Lower leg skin (tissue), 4 donors: ENCODE data around the gene FA2H. TPM values are rescaled to one million over a fixed set of nuclear protein-coding genes. Genes with fewer than 3 reads are reported as not detected.
"Not testable (repeated sequence)": the region's sequence is repeated elsewhere in the genome, so short reads cannot be mapped to it uniquely, and the experiment has no call there.

Experiments
- DNase-seq, 2 donors: peaks; one replicate each; pipeline ENCODE4 v3.0.0-alpha.2; 2019; ENCODE audit warnings: low spot score in 2 of 2
- H3K4me3 ChIP-seq: fragments of 200-600 bp; sonication (generic); 2 replicates; pipeline ENCODE4 v1.5.1; 2017; ENCODE audit warnings: mild to moderate bottlenecking, low read depth; ENCODE audit not compliant: poor library complexity, severe bottlenecking
- CTCF ChIP-seq, 3 donors: fragments of 450-650 bp; IDR thresholded peaks; one replicate each; pipeline ENCODE4 v1.5.1; 2016; ENCODE audit warnings: antibody characterized with exemption in 3 of 3, mild to moderate bottlenecking in 3 of 3, moderate library complexity in 2 of 3
- POLR2A ChIP-seq, 2 donors: fragments of 450-650 bp; IDR thresholded peaks; one replicate each; pipeline ENCODE4 v1.6.1; 2016 to 2017; ENCODE audit warnings: antibody characterized with exemption in 2 of 2, mild to moderate bottlenecking in 1 of 2, moderate library complexity in 1 of 2
- WGBS, 2 donors: methylation state at CpG; one replicate each; pipeline ENCODE4 v1.1.5; 2018; 5-methylcytosine and 5-hydroxymethylcytosine counted together
- intact Hi-C: fragments of 100-400 bp; cut with DNase I; formaldehyde crosslinking; loops from one replicate; pipeline ENCODE4 v1.15.0; 2023; ENCODE audit warnings: low total_unique reads
- total RNA-seq, 4 donors: library from RNA; depleted of rRNA; stranded (reverse); fragments of >200 nt; gene quantifications; one replicate each; pipeline ENCODE4 v1.1.0, GENCODE V29; 2016

Gene FA2H
- total RNA-seq, 4 donors from 2014 or later = 4.5 to 13.7 (median 7.7) TPM

DNA sequence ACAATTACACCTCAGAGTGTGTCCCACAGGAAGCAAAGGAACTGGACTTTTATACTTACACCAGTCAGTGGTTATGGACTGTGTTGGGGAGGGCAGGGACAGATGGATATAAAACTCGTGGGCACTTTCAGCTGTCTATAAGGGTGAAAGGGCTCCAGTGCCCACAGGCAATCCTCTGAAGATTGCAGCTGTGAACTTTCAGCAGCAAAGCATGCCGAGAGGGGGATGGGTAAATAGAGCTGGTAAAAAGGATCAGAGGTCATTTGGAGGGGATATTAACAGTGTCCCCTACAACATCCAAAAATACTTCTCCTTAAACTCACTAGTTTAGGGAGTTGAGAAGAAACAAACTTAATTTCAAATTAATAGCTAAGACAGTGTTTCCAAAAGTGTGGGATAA lies 94.6 kb downstream of the FA2H start:
- 51 to 55% methylated on average over 2 of the region's 2 CpGs for WGBS, 2 donors
- intact Hi-C loops = no loop called here
- H3K4me3 ChIP-seq = no peak overlapping the region
- DNase-seq = no peak
- TF ChIP-seq CTCF (IDR thresholded peaks at IDR 0.05) = no peak
- TF ChIP-seq POLR2A (IDR thresholded peaks at IDR 0.05) = no peak

GRCh38 chr16:74677868-74678267 lies 96.8 kb downstream of the FA2H start:
- H3K4me3 ChIP-seq = no peak overlapping the region
- TF ChIP-seq POLR2A (IDR thresholded peaks at IDR 0.05) (no peak), CTCF (IDR thresholded peaks at IDR 0.05) (no peak)
- intact Hi-C loops = no loop called here
- no peak for DNase-seq
- whole genome bisulfite sequencing, 2 donors = 98 to 100% methylated on average over 4 of the region's 4 CpGs

- intact Hi-C loops = no loop called here
- DNase-seq = no peak
- no peak overlapping the region for H3K4me3 ChIP-seq
- 90 to 98% methylated on average over 3 of the region's 3 CpGs for WGBS, 2 donors
- TF ChIP-seq POLR2A (IDR thresholded peaks at IDR 0.05) = no peak
- TF ChIP-seq CTCF (IDR thresholded peaks at IDR 0.05) = no peak
Measured at GRCh38 chr16:74673876-74674275, 100.7 kb downstream of the FA2H start.

DNA sequence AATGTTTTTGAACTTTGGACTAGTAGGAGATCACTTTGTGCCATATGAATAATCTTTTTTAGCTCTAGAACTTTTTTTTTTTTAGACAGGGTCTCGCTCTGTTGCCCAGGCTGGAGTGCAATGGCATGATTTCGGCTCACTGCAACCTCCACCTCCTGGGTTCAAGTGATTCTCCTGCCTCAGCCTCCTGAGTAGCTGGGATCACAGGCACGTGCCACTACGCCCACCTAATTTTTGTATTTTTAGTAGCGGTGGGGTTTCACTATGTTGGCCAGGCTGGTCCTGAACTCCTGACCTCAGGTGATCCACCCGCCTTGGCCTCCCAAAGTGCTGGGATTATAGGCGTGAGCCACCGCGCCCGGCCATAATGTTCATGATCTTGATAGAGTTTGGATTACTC lies 105.7 kb downstream of the FA2H start:
- H3K4me3 ChIP-seq, intact Hi-C loops, DNase-seq: not testable (repeated sequence)
- 95 to 96% methylated on average over 10 of the region's 10 CpGs for WGBS, 2 donors

GRCh38 chr16:74667255-74667700 lies 107.3 kb downstream of the FA2H start:
- DNase-seq = no peak

More at GRCh38 chr16:74667255-74667700, 107.3 kb downstream of the FA2H start:
- intact Hi-C loops = no loop called here
- 0 to 2% methylated on average over 23 of the region's 23 CpGs for WGBS, 2 donors
- peak overlapping the region; percentile 3 for H3K4me3 ChIP-seq
- TF ChIP-seq CTCF (IDR thresholded peaks at IDR 0.05) (no peak), POLR2A (IDR thresholded peaks at IDR 0.05) (no peak)
